GM23338 (cell line): ENCODE measurements around the gene KCTD7. TPM values are rescaled to one million over a fixed set of nuclear protein-coding genes. Genes with fewer than 3 reads are reported as not detected.

Experiments used
- ATAC-seq: fragments of 200-7000 bp; cut with Tn5 transposase; 3 replicates; pipeline ENCODE4 v1.9.1; 2020
- DNase-seq: peaks from one replicate; pipeline ENCODE4 v3.0.0-alpha.2; 2015; ENCODE audit warnings: low spot score
- H2AFZ ChIP-seq: fragments of 200-600 bp; sonication (generic); 2 replicates; pipeline ENCODE4 v1.8.0; 2016; ENCODE audit warnings: antibody characterized with exemption, mild to moderate bottlenecking, moderate library complexity
- H3F3A ChIP-seq: fragments of 200-600 bp; sonication (generic); replicated peaks from 2 replicates; pipeline ENCODE4 v1.8.0; 2017; ENCODE audit warnings: antibody characterized with exemption, mixed run types, low read depth
- H3K27ac ChIP-seq: fragments of 200-600 bp; sonication (generic); 2 replicates; pipeline ENCODE4 v1.6.1; 2016; ENCODE audit warnings: low read depth
- H3K27me3 ChIP-seq: fragments of 200-600 bp; sonication (generic); 2 replicates; pipeline ENCODE4 v1.8.0; 2016; ENCODE audit warnings: mild to moderate bottlenecking, mixed run types, moderate library complexity; ENCODE audit not compliant: insufficient read depth
- H3K36me3 ChIP-seq: fragments of 200-600 bp; sonication (generic); 2 replicates; pipeline ENCODE4 v1.8.0; 2016; ENCODE audit warnings: mild to moderate bottlenecking; ENCODE audit not compliant: insufficient read depth
- H3K4me1 ChIP-seq: fragments of 200-600 bp; sonication (generic); 2 replicates; pipeline ENCODE4 v1.8.0; 2016; ENCODE audit warnings: mild to moderate bottlenecking, moderate library complexity; ENCODE audit not compliant: insufficient read depth
- H3K4me2 ChIP-seq: fragments of 200-600 bp; sonication (generic); 2 replicates; pipeline ENCODE4 v1.7.1; 2017; ENCODE audit warnings: mixed run types
- H3K4me3 ChIP-seq: fragments of 200-600 bp; sonication (generic); 2 replicates; pipeline ENCODE4 v1.6.1; 2016; ENCODE audit warnings: mixed run types
- H3K79me2 ChIP-seq: fragments of 200-600 bp; sonication (generic); replicated peaks from 2 replicates; pipeline ENCODE4 v1.8.0; 2017; ENCODE audit warnings: mild to moderate bottlenecking; ENCODE audit not compliant: insufficient read depth
- H3K9me2 ChIP-seq: fragments of 200-600 bp; sonication (generic); 2 replicates; pipeline ENCODE4 v1.8.0; 2017; ENCODE audit not compliant: insufficient read depth
- H4K20me1 ChIP-seq: fragments of 200-600 bp; sonication (generic); replicated peaks from 2 replicates; pipeline ENCODE4 v1.8.0; 2017; ENCODE audit warnings: mild to moderate bottlenecking; ENCODE audit not compliant: insufficient read depth
- H3K27ac Mint-ChIP-seq: 2 replicates; pipeline ENCODE4 v1.8.0; 2020; ENCODE audit warnings: inconsistent platforms, mild to moderate bottlenecking, moderate library complexity, mixed read lengths
- H3K27me3 Mint-ChIP-seq: 3 replicates; pipeline ENCODE4 v1.8.0; 2022; ENCODE audit warnings: low read depth, mild to moderate bottlenecking, moderate library complexity, mixed read lengths, inconsistent platforms; ENCODE audit not compliant: insufficient read depth, poor library complexity
- H3K36me3 Mint-ChIP-seq: 3 replicates; pipeline ENCODE4 v1.8.0; 2021; ENCODE audit warnings: low read depth, mild to moderate bottlenecking, inconsistent platforms, moderate library complexity, mixed read lengths
- H3K4me1 Mint-ChIP-seq: 3 replicates; pipeline ENCODE4 v1.8.0; 2020; ENCODE audit warnings: mild to moderate bottlenecking, inconsistent platforms, mixed read lengths
- H3K4me3 Mint-ChIP-seq: 3 replicates; pipeline ENCODE4 v1.8.0; 2021; ENCODE audit warnings: moderate library complexity, mild to moderate bottlenecking, inconsistent platforms, mixed read lengths
- H3K9me3 Mint-ChIP-seq: 3 replicates; pipeline ENCODE4 v1.8.0; 2020; ENCODE audit warnings: moderate library complexity, mild to moderate bottlenecking, inconsistent platforms, mixed read lengths
- CREB1 ChIP-seq: fragments of 250-450 bp; sonication (Bioruptor Pico); IDR thresholded peaks from 2 replicates; pipeline ENCODE4 v1.5.0; 2020; ENCODE audit warnings: low read depth, mild to moderate bottlenecking, moderate library complexity
- EZH2 ChIP-seq: fragments of 200-600 bp; sonication (generic); IDR thresholded peaks from one replicate; pipeline ENCODE4 v1.8.0; 2017; ENCODE audit warnings: antibody characterized with exemption, mild to moderate bottlenecking, low read depth; ENCODE audit not compliant: unreplicated experiment
- EZH2phosphoT487 ChIP-seq: fragments of 200-600 bp; sonication (generic); IDR thresholded peaks from one replicate; pipeline ENCODE4 v1.8.1; 2018; ENCODE audit warnings: antibody characterized with exemption; ENCODE audit not compliant: unreplicated experiment
- JUNB ChIP-seq: IDR thresholded peaks from one replicate; pipeline ENCODE4 v1.6.1; 2016; ENCODE audit warnings: antibody characterized with exemption; ENCODE audit not compliant: unreplicated experiment
- NANOG ChIP-seq: IDR thresholded peaks from 2 replicates; pipeline ENCODE4 v1.6.1; 2016; ENCODE audit warnings: antibody characterized with exemption, borderline replicate concordance
- STAT1 ChIP-seq: IDR thresholded peaks from one replicate; pipeline ENCODE4 v1.6.1; 2016; ENCODE audit warnings: antibody characterized with exemption; ENCODE audit not compliant: unreplicated experiment
- ZNF331 ChIP-seq: fragments of 250-450 bp; sonication (Bioruptor Pico); IDR thresholded peaks from 2 replicates; pipeline ENCODE4 v1.5.0; 2020; ENCODE audit warnings: low read depth, mild to moderate bottlenecking, moderate library complexity
- polyA plus RNA-seq: library from polyadenylated mRNA; unstranded; fragments of >200 nt; fragmentation: Nextera tagmentation; extraction: Ambion mirVana; gene quantifications from 2 replicates; pipeline ENCODE4 v1.2.1, GENCODE V29; 2016
- total RNA-seq: library from RNA; depleted of rRNA; stranded (reverse); fragments of >200 nt; shearing (Covaris generic); gene quantifications from 2 replicates; pipeline ENCODE4 v1.2.3, GENCODE V29; 2014
- TF ChIP-seq, protein P1 (sequence below), 2 experiments: fragments of 200-600 bp in 1 of 2; sonication (generic) in 1 of 2; conservative IDR thresholded peaks; 2 replicates each; pipeline versions ENCODE4 v1.5.1 to v1.6.1; 2016 to 2017; ENCODE audit warnings: antibody characterized with exemption in 2 of 2, low read depth in 2 of 2, mild to moderate bottlenecking in 2 of 2, moderate library complexity in 1 of 2
- TF ChIP-seq, protein P2 (sequence below): IDR thresholded peaks from 2 replicates; pipeline ENCODE4 v1.6.1; 2016; ENCODE audit warnings: antibody characterized with exemption
- TF ChIP-seq, protein P3 (sequence below): IDR thresholded peaks from one replicate; pipeline ENCODE4 v1.6.1; 2018; ENCODE audit warnings: antibody characterized with exemption; ENCODE audit not compliant: unreplicated experiment
- TF ChIP-seq, protein P4 (sequence below): fragments of 250-450 bp; sonication (Bioruptor Pico); IDR thresholded peaks from 2 replicates; pipeline ENCODE4 v1.5.0; 2020; ENCODE audit warnings: mild to moderate bottlenecking, moderate library complexity

Gene KCTD7
- total and polyA plus RNA-seq, 2 experiments from 2014 or later, result 3.7 to 21.0 TPM

DNA sequence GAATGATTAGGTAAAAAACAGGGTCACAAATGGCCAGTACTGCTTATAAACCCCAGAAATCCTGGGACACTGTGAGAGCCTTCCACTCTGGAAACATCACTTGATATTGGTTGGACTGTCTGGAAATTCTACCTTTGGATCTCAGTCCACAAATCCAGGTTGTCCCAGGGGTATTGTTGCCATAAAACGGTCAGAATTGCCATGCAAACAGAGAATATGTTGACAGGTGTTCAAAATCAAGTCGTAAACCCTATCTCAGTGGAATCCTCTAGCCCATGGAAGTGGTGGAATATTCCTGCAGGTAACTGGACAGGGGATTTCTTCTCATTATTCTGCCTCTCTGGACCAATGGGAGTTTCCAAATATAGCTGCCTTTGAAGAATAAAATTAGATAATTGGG is 31.2 kb upstream of the KCTD7 start:
- H3K9me3 Mint-ChIP-seq, result peaks cover 36% of the 10 kb centered on the region
- no peak for DNase-seq
- Histone ChIP-seq H3K27me3 (no peaks in the 10 kb centered on the region), H3K9me2 (no peaks in the 10 kb centered on the region), H4K20me1 (no peaks in the 10 kb centered on the region), H3K27ac (no peak overlapping the region), H3K4me1 (peaks cover 7% of the 10 kb centered on the region), H3K36me3 (no peaks in the 10 kb centered on the region), H3K4me2 (no peak overlapping the region), H3F3A (0 out of 2 replicates have a peak, but pooled peaks cover 7% of the 10 kb centered on the region), H2AFZ (no peak overlapping the region), H3K4me3 (no peak overlapping the region), H3K79me2 (peaks cover 5% of the 10 kb centered on the region; the same call in 1 of the 2 replicates)
- TF ChIP-seq ZNF331 (no peak), CREB1 (CRISPR knock-in tag) (no peak), EZH2phosphoT487 (no peak), STAT1 (no peak), EZH2 (no peak), NANOG (no peak), JUNB (no peak)
- TF ChIP-seq, protein P1, sequence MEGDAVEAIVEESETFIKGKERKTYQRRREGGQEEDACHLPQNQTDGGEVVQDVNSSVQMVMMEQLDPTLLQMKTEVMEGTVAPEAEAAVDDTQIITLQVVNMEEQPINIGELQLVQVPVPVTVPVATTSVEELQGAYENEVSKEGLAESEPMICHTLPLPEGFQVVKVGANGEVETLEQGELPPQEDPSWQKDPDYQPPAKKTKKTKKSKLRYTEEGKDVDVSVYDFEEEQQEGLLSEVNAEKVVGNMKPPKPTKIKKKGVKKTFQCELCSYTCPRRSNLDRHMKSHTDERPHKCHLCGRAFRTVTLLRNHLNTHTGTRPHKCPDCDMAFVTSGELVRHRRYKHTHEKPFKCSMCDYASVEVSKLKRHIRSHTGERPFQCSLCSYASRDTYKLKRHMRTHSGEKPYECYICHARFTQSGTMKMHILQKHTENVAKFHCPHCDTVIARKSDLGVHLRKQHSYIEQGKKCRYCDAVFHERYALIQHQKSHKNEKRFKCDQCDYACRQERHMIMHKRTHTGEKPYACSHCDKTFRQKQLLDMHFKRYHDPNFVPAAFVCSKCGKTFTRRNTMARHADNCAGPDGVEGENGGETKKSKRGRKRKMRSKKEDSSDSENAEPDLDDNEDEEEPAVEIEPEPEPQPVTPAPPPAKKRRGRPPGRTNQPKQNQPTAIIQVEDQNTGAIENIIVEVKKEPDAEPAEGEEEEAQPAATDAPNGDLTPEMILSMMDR (conservative IDR thresholded peaks at IDR 0.05; ENCODE audit: low read depth in 2 of 2), result no peak
- TF ChIP-seq, protein P2, sequence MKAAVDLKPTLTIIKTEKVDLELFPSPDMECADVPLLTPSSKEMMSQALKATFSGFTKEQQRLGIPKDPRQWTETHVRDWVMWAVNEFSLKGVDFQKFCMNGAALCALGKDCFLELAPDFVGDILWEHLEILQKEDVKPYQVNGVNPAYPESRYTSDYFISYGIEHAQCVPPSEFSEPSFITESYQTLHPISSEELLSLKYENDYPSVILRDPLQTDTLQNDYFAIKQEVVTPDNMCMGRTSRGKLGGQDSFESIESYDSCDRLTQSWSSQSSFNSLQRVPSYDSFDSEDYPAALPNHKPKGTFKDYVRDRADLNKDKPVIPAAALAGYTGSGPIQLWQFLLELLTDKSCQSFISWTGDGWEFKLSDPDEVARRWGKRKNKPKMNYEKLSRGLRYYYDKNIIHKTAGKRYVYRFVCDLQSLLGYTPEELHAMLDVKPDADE, result no peak
- TF ChIP-seq, protein P3, sequence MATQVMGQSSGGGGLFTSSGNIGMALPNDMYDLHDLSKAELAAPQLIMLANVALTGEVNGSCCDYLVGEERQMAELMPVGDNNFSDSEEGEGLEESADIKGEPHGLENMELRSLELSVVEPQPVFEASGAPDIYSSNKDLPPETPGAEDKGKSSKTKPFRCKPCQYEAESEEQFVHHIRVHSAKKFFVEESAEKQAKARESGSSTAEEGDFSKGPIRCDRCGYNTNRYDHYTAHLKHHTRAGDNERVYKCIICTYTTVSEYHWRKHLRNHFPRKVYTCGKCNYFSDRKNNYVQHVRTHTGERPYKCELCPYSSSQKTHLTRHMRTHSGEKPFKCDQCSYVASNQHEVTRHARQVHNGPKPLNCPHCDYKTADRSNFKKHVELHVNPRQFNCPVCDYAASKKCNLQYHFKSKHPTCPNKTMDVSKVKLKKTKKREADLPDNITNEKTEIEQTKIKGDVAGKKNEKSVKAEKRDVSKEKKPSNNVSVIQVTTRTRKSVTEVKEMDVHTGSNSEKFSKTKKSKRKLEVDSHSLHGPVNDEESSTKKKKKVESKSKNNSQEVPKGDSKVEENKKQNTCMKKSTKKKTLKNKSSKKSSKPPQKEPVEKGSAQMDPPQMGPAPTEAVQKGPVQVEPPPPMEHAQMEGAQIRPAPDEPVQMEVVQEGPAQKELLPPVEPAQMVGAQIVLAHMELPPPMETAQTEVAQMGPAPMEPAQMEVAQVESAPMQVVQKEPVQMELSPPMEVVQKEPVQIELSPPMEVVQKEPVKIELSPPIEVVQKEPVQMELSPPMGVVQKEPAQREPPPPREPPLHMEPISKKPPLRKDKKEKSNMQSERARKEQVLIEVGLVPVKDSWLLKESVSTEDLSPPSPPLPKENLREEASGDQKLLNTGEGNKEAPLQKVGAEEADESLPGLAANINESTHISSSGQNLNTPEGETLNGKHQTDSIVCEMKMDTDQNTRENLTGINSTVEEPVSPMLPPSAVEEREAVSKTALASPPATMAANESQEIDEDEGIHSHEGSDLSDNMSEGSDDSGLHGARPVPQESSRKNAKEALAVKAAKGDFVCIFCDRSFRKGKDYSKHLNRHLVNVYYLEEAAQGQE, result no peak
- TF ChIP-seq, protein P4, sequence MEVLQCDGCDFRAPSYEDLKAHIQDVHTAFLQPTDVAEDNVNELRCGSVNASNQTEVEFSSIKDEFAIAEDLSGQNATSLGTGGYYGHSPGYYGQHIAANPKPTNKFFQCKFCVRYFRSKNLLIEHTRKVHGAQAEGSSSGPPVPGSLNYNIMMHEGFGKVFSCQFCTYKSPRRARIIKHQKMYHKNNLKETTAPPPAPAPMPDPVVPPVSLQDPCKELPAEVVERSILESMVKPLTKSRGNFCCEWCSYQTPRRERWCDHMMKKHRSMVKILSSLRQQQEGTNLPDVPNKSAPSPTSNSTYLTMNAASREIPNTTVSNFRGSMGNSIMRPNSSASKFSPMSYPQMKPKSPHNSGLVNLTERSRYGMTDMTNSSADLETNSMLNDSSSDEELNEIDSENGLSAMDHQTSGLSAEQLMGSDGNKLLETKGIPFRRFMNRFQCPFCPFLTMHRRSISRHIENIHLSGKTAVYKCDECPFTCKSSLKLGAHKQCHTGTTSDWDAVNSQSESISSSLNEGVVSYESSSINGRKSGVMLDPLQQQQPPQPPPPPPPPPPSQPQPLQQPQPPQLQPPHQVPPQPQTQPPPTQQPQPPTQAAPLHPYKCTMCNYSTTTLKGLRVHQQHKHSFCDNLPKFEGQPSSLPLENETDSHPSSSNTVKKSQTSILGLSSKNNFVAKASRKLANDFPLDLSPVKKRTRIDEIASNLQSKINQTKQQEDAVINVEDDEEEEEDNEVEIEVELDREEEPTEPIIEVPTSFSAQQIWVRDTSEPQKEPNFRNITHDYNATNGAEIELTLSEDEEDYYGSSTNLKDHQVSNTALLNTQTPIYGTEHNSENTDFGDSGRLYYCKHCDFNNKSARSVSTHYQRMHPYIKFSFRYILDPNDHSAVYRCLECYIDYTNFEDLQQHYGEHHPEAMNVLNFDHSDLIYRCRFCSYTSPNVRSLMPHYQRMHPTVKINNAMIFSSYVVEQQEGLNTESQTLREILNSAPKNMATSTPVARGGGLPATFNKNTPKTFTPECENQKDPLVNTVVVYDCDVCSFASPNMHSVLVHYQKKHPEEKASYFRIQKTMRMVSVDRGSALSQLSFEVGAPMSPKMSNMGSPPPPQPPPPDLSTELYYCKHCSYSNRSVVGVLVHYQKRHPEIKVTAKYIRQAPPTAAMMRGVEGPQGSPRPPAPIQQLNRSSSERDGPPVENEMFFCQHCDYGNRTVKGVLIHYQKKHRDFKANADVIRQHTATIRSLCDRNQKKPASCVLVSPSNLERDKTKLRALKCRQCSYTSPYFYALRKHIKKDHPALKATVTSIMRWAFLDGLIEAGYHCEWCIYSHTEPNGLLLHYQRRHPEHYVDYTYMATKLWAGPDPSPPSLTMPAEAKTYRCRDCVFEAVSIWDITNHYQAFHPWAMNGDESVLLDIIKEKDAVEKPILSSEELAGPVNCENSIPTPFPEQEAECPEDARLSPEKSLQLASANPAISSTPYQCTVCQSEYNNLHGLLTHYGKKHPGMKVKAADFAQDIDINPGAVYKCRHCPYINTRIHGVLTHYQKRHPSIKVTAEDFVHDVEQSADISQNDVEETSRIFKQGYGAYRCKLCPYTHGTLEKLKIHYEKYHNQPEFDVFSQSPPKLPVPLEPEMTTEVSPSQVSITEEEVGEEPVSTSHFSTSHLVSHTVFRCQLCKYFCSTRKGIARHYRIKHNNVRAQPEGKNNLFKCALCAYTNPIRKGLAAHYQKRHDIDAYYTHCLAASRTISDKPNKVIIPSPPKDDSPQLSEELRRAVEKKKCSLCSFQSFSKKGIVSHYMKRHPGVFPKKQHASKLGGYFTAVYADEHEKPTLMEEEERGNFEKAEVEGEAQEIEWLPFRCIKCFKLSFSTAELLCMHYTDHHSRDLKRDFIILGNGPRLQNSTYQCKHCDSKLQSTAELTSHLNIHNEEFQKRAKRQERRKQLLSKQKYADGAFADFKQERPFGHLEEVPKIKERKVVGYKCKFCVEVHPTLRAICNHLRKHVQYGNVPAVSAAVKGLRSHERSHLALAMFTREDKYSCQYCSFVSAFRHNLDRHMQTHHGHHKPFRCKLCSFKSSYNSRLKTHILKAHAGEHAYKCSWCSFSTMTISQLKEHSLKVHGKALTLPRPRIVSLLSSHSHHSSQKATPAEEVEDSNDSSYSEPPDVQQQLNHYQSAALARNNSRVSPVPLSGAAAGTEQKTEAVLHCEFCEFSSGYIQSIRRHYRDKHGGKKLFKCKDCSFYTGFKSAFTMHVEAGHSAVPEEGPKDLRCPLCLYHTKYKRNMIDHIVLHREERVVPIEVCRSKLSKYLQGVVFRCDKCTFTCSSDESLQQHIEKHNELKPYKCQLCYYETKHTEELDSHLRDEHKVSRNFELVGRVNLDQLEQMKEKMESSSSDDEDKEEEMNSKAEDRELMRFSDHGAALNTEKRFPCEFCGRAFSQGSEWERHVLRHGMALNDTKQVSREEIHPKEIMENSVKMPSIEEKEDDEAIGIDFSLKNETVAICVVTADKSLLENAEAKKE, result no peak
- H3K36me3 Mint-ChIP-seq, result peaks cover 30% of the 10 kb centered on the region
- no peak overlapping the region for H3K27ac Mint-ChIP-seq
- peaks cover 12% of the 10 kb centered on the region for H3K27me3 Mint-ChIP-seq
- ATAC-seq, result no peak
- no peak overlapping the region for H3K4me3 Mint-ChIP-seq
- H3K4me1 Mint-ChIP-seq, result peaks cover 8% of the 10 kb centered on the region
